ENCODE results near the gene MRPL18.
"Not testable (repeated sequence)": the region's sequence is repeated elsewhere in the genome, so short reads cannot be mapped to it uniquely, and the experiment has no call there.

Gene MRPL18

DNA sequence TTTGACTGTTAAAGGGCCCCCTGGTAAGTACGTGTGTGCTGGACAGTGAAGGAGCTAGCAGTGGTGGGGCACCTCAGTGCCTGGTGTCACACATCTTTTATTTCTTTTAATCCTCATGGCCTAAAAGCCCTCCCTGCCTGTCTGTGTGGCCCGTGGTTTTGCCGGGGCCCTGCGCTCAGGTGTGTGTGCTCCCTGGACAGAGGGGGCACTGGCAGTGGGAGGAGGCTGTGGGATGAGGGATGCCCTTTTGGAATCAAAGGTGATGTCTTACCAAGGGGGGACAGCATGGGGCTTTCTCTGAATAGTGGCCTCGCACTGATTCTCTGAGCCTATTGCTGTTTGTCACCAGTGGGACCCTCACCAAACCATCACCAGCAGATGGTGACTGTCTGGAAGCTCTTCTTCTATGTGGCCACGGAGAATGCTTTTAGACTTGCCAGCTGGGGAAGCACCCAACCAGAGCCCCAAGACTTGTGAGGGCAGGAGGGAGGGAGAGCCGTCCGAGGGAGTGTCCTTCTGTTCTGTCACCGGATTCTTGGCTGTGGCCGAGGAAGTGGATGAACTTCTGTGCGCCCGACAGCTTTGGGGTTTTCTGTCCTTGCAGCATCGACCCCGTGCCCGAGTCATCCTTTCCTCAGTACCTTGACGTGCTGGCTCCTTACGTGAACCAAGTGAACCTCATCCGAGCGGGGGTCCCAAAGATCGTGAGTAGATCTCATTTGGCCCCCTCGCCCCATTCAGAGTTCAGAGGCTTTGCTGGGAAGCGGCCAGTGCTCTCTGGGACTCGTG, 27.9 kb downstream of the MRPL18 start:
- TF ChIP-seq, protein P1, sequence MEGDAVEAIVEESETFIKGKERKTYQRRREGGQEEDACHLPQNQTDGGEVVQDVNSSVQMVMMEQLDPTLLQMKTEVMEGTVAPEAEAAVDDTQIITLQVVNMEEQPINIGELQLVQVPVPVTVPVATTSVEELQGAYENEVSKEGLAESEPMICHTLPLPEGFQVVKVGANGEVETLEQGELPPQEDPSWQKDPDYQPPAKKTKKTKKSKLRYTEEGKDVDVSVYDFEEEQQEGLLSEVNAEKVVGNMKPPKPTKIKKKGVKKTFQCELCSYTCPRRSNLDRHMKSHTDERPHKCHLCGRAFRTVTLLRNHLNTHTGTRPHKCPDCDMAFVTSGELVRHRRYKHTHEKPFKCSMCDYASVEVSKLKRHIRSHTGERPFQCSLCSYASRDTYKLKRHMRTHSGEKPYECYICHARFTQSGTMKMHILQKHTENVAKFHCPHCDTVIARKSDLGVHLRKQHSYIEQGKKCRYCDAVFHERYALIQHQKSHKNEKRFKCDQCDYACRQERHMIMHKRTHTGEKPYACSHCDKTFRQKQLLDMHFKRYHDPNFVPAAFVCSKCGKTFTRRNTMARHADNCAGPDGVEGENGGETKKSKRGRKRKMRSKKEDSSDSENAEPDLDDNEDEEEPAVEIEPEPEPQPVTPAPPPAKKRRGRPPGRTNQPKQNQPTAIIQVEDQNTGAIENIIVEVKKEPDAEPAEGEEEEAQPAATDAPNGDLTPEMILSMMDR (IDR thresholded peaks at IDR 0.05; ENCODE audit: extremely low read depth, missing control alignments): no peak

DNA sequence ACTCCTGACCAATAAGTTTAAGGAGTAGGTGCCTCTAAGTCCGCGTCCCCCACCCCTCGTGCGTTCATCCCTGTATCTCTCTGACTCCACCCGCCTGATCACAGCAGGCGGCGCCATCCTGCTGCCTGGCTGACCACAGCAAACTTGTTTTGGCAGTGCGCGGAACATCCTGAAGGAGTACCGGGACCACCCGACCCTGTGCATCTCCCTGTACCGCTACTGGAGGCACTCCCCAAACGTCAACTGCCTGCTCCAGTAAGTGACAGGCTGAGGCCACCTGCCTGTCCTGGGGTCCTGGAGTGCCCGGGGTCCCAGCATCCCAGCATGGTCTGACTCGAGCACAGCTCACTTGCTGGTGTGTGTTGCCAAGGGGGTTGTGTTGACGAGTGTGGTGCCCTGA, 28.8 kb downstream of the MRPL18 start:
- no peak for DNase-seq (ENCODE audit: low spot score)
- TF ChIP-seq, protein P1 (IDR thresholded peaks at IDR 0.05; ENCODE audit: extremely low read depth, missing control alignments): no peak

More for the DNA sequence above, 27.9 kb downstream of the MRPL18 start:
- no peak for DNase-seq (ENCODE audit: low spot score)

DNA sequence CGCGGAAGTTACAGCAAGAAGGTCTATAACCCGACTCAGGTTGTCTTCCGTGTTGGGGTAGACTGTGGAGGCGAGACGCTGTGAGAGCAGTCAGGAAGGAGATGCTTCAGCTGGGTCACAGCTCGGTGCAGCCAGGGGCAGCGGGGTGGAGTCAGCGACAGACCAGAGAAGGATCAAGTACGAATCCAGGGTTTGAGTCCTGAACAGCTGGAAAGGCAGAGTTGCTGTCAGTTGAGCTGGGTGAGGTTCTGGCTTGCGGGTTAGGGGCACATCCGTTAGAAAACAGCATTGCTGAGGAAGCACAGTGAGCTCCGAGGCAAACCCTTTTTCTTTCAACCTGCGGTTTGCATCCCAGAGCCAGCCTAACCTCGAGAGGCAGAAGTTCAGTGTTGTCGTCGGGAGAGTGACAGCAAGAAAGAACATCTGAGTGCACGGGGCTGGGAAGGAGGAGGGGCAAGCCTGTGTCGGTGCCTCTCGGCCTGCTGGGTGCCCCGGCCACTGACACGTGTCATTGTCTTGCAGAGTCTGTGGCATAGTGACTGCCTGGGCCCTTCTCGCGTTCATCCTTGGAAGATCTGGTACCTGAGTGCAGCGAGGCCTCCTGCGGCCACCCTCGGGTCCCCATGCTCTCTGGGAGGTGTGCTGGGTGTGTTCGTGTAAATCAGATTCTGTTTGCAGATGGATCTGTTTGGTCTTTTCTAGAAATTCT, 29.8 kb downstream of the MRPL18 start:
- DNase-seq (ENCODE audit: low spot score): peak; percentile 66
- TF ChIP-seq, protein P1 (IDR thresholded peaks at IDR 0.05; ENCODE audit: extremely low read depth, missing control alignments): no peak

DNA sequence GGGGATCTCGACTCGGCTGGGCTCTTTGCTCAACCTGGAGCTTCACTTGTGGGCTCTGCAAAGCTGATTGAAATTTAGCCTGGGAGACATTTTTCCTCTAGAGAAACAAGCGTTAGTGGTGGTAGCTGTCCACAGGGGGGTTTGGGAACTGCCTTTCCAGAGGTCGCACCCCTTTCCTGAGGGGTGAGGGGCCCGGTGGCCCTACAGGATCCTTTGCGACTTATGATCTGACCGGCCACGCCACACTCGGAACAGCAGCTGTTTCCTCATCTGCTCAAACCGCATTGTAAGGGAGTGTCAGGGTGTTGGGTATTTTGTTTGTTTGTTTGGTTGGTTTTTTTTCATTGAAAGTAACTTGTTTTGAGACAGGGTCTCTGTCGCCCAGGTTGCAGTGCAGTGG, 30.9 kb downstream of the MRPL18 start:
- TF ChIP-seq, protein P1 (IDR thresholded peaks at IDR 0.05; ENCODE audit: extremely low read depth, missing control alignments): no peak
- DNase-seq (ENCODE audit: low spot score): no peak

DNA sequence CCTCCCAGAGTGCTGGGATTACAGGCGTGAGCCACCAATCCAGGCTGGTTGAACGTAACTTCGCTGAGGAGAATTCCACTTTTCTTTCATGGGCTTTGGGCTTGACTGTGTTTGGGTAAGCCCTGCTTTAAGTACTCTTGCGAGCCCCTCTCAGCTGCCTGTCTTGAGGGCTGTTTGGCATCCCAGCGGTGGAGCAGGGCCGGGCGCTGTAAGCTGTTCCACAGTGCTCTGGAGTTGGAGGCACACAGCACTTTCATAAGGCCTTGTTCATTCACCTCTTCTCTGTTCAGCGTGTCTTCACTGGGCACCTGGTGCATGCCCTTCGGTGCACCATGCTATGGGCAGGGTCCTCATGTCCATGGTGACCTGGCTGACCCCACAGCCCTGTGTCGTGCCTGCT, 31.5 kb downstream of the MRPL18 start:
- no peak for DNase-seq (ENCODE audit: low spot score)
- TF ChIP-seq, protein P1 (IDR thresholded peaks at IDR 0.05; ENCODE audit: extremely low read depth, missing control alignments): no peak

DNA sequence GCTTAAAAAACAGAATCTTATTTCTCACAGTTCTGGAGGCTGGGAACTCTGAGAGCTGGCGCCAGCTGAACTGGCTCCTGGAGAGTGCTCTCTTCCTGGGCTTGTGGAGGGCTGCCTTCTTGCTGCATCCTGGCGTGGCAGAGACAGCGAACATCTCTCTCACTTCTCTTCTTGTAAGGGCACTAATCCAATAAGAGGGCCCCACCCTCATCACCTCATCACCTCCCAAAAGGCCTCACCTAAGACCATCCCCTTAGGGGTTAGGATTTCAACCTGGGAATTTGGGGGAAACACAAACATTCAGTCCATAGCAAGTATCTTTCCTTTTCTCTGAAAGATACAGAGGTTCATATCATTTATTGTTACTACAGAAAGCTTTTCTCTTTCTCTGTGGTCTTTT, 33.7 kb downstream of the MRPL18 start:
- DNase-seq (ENCODE audit: low spot score): no peak
- TF ChIP-seq, protein P1 (IDR thresholded peaks at IDR 0.05; ENCODE audit: extremely low read depth, missing control alignments): no peak

DNA sequence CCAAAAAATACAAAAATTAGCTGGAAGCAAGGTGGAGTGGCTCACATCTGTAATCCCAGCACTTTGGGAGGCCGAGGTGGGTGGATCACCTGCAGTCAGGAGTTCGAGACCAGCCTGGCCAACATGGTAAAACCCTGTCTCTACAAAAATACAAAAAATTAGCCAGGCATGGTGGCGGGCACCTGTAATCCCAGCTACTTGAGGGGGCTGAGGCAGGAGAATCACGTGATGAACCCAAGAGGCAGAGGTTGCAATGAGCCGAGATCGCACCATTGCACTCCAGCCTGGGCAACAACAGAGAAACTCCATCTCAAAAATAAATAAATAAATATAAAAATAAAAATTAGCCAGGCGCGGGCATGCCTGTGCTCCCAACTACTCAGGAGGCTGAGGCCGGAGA, 34.4 kb downstream of the MRPL18 start:
- DNase-seq (ENCODE audit: low spot score): not testable (repeated sequence)

Measured in GM20000 (cell line).